ENCODE data around the gene DAPK2.

Gene DAPK2

DNA sequence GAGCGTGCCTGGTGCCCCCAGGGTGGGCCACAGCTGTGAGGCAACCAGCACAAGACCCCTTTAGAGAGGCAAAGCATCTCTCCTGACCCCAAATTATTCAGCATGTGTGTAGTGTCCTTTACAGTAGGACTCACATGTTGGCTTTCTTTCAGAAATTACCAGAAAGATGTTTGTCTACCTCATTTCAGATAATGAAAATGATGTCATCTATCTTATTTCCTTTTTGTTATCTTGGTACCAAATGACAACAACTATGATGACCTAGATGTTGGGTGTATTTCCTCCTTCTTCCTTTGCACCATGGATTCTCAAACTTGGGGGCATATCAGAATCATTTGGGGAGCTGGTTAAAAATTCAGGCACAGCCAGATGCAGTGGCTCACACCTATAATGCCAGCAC lies 50.5 kb downstream of the DAPK2 start:
- DNase-seq, result no peak

DNA sequence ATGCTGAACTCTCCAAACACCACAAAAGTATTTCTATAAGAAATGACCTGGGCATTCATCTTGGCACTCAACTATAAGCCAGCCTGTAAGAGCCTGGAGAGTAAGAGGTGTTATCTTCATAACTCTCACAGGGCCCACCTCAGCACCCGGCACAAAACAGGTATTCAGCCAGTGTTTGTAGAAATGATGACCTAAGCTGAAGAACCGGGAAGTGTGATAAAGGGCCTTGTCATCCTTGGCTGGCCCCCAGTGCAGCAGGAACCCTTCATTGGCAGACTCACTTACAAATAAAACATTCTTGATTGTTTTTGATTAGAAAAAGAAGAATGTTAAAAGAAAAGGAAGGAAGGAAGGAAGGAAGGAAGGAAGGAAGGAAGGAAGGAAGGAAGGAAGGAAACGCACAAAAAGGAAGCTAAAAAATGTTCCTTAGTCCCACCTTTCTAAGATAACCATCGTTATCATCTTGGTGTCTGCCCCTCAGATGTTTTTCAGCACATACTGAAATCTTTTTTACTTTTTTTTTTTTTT lies 52.1 kb downstream of the DAPK2 start:
- DNase-seq, result no peak

DNA sequence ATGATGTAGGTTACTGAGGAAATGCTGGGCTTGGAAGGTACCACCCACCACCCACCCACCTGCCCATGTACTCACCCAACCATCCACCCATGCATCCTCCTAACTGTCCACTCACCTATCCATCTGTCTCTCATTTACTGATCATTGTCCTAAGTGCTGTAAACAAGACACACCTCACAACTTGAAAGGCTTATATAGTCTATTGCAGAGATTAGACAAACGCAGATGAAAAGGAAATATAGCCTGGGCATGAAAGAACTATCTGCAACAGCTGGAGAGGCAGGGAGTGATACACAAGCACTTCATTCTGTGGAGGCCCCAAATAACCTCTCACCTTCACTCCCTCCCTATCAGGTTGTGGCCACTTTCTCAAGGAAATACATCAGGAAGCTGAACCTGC lies 54.0 kb downstream of the DAPK2 start:
- DNase-seq, result no peak

DNA sequence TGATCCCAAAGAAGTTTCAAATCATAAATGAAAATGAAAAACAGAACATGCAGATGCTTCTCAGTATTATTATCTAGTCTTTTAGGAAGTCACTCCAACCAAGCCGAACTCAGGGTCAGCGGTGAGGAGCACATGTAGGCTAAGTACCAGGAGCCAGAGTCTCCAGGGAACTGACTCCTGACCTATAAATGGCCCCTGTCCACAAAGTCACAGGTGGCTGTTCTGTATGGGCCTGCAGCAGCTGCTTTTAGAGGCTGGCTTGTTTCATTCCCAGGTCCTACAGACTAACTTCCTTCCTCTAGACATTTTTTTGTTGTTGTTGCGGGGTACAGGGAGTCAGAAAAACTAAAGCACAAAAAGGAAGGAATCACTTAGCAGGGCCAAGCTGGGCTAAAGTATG lies 54.6 kb downstream of the DAPK2 start:
- no peak for DNase-seq

DNA sequence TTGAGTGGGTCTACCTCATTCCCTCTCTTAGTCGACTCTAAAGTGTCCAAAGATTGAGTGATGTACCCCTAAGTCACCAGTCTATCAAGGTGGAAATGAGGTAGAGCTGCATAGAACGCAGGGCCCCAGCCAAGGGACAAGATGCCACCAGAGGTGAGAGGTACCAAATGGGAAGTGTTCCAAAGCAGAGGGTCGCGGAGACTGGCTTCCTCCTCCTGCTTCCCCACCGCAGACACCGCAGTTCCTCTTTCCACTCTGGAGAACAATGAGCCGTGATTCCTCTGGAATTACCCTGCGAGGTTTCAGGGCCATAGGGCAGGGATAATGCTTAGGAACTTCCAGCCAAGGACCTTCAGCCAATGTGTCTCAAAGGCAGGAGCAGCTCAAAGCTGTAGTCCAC lies 55.8 kb downstream of the DAPK2 start:
- no peak for DNase-seq

DNA sequence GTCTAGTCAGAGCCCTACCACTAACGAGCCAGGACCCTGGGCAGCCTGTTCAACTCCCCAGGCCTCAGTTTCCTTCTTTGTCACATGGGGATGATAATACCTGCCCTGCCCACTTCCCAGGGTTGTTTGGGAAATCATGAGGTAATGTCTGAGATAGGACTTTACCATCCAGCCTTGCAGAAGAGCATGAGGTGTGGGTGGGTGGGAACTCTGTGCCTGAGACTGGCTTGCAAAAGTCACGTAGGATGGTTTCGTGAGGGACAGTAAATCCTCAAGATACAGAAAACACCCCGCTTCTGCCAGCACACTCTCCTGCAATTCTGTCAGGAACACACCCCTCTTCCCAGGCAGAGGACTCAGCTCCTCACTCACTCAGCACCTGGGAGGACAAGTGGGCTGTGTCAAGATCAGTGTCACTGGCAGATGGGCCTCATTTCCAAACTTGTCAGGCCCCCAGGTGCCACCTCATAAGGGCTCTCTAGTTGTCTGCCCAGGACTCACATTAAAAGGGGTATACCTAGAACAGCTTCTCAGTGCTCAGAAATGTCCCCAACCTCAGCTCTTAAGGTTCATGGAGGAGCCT lies 58.4 kb downstream of the DAPK2 start:
- no peak for DNase-seq

DNA sequence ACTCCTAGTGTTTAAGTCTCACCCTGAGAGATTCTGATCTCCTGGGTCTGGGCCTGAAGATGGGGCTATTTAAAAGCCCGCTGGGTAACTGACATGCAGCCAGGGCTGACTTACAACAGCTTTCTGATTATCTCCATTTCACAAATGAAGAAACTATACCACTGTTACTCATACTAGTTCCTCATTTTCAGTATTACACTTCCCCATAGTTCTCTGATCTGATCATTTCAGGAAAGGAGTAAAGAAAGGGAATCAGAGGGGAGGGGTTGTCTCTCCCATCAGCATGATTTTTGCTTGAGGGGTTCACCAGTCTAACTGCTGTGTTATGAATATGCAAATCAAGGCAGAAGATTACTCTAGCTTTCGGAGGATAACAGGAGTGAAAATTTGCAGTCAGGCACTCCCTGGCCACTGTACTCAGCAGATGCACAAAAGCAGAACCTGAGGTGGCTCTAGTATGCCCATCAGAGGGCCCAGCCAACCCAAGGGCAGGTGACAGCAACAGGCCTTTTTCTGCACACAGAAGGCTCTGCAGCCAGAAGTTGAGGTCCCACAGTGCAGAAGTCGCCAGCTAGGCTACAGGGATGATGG lies 59.4 kb downstream of the DAPK2 start:
- peak; percentile 60 for DNase-seq

DNA sequence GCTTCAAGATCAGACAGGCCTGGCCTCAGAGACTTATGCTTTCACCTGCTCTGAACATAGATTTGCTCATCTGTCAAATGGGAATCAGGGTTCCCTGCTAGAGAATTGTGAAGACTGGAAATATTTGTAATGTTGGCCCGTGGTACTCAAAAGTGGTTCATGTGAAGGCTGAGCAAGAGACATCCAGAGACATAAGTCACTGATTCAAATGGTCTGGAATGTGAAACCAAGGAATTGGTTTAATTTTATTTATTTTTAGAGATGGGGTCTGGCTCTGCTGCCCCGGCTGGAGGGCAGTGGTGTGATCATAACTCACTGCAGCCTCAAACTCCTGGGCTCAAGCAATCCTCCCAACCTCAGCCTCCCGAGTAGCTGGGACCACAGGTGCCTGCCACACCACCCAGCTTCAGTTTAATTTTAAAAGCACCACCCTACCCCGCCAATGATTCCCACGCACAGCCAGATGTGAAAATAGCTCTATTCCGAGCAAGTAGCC lies 60.1 kb downstream of the DAPK2 start:
- no peak for DNase-seq

DNA sequence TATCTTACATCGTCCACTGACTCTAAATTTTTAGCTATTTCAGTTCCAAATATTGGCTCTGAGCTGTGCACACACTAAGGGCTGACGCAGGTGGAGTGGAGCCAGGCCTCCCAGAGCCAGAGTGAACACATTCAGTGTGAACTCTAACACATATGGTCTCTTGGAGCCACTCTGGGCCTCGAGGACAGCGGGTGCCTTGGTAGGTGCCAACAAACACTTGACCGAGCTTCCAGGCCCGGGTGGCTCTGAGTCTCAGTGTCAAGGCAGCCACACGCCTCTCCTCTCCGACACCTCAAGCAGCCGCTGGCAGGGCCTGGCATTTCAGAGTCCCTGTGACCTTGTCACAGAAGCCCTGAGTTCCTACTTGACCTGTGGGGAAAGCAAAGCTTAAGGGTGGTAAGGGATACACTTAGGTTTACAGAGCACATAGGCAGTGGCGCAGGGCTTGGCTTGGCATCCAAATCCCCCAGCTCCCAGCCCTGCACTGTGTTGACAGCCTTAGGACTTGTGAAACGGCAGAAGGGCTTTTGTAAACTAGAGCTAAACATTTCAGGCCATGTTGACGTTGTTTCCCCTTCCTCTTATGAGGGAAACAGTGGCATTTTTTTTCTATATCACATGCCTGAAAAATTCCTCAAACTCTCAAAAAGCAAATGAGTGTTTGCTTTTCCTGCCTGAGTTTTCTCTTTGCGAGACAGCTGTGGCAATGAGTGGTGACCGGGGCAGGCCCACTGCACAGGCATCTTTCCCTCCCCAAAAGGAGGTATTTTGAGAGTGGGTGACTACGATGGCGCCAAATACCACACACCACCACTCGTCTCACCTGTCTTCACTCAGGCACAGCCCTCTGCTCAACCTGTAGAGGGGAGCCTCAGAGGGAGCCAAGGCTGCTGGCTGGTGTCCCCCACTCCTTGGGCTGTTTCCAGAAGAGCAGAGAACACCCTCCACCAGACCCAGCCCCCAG lies 60.8 kb downstream of the DAPK2 start:
- no peak for DNase-seq

DNA sequence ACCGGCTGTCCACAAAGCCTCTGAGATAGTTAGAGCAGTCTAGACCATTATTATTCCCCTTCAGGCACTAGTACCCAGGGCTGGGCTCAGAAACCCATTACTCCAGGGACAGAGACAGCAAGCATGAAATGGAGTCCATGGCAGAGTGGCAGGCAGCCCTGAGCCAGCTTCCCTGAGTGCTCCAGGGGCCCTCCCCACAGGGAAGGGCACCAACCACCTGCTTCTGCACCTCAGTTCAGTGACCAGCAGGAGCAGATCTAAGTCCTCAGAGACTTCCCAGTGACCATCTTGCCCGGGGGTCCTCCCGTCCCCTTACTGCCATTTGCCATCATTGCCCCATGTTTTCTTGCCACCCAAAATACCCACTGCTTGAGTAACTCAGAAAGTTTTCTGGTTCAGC lies 62.0 kb downstream of the DAPK2 start:
- DNase-seq, result no peak

DNA sequence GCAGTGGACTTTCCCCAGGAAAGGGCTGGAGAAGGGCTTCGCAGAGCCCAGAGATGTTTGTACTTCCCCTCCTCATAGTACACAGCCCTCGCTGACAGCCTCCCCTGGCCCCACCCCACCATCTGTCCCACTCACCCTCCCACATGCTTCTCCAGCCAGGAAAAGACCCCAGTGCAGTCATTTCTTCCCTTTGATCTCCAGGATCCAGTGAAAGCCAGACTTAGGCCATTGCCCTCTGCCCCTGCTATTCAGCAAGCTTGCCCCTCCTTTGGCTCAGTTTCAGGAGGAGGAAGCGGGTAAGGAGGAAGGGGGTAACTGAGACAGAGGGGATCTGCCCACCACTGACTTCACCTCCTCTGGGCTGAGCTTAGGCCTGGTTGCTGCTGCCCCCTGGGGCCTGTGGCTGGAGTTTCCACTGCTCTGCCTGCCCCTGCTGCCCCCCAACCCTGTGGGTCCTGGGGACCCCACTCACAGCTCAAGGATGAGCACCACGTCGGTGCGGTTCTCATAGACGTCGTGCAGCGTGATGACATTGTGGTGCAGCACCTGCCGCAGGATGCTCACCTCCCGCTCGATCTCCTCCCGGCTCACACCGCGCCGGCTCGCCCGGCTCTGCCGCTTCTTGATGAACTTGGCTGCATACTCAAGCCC lies 63.1 kb downstream of the DAPK2 start:
- no peak for DNase-seq

DNA sequence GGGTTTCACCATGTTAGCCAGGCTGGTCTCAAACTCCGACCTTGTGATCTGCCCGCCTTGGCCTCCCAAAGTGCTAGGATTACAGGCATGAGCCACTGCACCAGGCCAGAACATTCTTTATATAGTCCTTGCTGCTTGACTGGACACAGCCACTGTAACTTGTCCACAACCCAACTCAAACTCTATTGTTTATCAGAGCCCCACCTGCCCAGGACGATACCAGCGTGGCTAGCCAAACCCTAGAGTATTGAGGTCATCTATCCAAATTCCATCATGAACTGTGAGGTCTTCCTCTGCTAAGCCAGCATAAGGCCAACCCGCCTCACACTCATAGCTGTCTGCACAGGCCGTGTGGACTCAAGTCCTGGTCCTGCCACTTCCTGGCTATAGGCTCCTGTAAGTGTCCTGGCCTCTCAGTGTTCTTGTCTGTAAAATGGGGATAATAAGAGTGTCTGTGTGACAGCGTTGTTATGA lies 63.9 kb downstream of the DAPK2 start:
- DNase-seq, result no peak

DNA sequence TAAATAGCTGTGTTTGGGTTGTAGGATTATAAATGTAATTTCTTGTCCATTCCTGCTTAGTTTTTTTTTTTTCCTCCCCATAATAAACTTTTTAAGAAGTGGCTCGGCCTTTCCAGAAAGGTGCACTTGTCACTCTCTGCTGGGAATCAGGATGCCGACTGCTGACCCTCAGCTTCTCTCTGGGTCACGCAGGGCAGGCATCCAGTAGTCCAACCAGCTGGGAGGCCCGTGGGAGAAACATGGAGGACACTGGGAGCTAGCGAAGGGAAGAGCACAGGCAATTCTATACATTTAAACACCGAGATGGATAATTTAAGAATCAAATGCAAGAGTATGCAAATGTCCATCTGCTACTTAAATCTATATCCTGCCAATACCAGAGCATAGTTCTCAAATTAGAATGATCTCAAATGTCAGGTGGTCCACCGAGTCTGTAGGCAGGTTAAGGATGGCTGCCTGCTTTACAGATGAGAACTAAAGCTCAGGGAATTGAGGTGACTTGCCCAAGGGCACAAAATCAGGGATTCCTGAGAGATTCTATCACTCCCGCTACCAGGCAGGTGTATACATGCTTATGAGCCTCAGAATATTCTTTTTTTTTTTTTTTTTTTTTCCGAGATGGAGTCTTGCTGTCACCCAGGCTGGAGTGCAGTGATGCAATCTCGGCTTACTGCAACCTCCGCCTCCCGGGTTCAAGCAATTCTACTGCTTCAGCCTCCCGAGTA lies 64.5 kb downstream of the DAPK2 start:
- DNase-seq, result no peak

DNA sequence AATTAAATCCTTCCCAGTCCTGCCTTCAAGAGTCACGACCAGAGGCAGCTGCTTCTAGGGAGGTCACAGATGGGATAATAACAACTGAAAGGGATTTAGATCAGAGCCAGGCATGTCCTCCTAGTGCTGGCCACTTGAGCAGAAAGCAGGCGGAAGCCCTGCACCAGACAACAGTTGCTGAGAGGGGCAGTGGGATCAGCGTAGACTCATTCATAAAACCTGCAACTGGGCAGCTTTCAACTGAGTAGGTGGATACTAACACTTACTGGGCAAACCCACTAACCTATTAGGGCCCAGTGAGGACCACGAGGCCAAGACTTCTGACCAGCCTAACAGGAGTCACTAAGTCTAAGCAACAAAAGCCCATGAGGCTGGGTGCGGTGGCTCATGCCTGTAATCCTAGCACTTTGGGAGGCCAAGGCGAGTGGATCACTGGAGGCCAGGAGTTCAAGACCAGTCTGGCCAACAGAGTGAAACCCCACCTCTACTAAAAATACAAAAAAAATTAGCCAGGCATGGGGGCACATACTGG lies 67.0 kb downstream of the DAPK2 start:
- no peak for DNase-seq

DNA sequence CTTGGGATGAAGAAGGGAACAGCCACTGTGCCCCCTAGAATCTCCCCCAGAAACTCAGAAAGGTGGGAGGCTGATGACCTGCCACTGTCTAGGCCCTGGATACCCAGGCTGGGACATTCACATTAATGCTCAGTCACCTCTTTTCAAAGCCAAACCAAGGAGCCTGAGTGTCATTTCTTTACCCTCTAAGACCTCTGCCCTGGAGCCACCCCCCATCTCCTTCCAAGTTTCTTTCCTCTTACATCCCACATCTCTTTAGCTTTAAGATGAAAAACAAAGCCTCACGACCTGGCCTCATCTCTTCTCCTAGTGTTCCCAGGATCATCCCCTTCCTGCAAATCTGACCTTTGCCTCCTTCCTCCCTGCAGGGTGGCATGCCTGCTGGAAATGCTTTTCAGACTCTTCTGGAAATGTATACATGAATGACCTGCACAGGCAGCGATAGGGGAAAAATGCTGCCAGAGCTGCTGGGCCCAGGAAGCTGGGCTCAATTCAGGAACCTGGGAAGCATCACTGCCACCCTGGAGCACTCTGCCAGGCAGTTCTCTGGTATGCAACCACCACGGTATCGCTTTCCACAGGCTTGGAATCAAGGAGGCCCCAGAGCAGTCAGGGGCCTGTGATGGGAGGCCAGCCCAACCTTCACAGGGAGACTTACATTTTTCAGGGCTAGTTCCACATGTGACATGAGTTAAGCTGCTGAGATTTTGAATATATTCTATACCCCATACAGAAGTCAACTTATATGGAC lies 67.6 kb downstream of the DAPK2 start:
- DNase-seq, result no peak

DNA sequence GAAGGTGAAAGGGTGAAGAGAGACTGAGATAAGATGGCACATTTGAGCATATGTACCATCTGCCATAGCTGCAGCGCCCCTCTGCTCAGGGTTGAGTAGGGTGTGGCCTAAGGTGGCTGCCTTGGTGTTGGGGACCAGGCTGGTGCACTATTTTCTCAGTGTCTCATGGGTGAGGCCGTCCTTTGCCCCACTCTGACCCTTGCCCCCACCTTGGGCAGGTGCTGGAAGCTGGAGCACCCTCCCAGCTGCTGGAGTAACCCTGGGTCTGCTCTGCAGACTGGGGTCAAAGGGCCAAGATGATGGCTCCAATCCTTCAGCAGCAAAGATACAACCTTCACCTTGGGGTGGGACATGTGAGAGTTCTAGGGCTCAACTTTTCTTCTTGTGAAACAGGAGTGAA lies 69.2 kb downstream of the DAPK2 start:
- no peak for DNase-seq

DNA sequence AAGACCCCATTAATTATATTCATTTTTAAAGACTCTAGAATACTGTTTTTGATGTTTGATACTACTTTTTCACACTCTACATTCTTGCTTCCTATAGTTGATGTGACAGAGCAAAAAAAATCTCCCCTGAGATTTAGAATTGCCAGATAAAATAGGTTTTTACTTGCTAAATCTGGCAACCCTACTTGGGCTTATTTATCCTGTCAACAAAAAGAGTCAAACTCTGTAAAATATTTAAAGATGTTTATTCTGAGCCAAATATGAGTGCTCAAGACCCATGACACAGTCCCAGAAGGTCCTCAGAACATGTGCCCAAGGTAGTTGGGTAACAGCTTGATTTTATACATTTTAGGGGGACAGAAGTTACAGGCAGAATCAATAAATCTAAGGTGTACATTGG lies 72.3 kb downstream of the DAPK2 start:
- DNase-seq, result no peak

DNA sequence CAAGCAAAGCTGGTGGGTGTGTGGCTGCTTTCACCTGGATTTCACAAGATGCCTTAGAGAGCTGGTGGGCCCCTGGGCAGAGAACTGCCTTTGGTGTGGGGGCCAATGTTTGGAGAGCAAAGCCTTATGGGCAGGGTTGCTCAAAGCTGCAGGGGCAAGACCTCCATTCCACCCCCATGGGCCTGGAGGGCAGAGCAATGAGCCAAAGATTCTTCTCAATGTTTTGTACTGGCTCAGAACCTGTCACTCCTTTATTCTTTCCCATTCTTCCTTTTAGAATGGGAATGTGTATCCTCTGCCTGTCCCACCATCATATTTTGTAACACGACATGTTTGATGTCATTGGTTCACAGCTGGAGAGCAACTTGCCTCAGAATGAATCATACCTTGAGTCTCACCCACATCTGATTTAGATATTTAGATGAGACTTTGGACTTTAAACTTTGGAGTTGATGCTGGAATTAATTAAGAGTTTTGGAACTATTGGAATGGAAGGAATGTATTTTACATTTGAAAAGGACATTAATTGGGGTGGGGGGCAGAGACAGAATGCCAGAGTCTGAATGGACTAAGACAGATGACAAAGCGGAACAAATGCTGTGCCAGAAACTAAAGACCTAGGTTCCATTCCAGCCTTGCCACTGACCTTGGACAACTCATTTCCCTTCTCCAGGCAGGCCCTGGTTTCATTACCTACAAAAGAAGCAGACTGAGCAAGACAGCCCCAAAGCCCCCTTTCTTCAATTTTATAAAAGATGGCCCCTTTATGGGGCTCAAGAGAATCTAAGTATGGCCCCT lies 72.9 kb downstream of the DAPK2 start:
- DNase-seq, result no peak

DNA sequence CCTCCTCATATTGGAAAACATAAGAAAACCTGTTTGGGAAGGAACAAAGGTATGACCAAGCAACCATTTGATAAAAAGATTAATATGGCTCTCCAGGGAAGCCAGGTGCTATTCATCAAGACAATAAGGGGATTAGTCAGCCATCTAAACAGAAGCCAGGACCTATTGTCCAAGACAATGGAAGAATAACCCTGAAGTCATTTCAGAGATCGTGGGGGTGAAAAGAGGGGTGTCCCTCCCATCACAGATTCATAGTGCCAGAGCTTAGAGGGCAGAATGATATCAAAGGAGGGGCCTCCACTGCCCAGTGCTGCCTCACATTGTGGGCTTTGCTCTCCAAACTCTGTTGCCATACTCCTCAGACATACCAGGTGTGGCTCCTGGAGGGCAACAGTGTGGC lies 73.5 kb downstream of the DAPK2 start:
- no peak for DNase-seq

DNA sequence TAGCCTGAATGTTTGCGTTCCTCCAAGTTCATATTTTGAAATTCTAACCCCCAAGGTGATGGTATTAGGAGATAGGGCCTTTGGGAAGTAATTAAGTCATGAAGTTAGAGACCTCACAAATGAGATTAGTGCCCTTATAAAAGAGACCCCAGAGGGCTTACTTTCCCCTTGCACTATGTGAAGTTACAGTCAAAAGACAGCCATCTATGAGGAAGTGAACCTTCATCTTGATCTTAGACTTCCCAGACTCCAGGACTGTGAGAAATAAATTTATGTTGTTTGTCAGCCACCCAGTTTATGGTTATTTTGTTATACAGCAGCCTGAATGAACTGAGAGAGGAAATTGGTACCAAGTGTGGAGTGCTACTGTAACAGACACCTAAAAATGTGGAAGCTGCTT lies 74.4 kb downstream of the DAPK2 start:
- no peak for DNase-seq

DNA sequence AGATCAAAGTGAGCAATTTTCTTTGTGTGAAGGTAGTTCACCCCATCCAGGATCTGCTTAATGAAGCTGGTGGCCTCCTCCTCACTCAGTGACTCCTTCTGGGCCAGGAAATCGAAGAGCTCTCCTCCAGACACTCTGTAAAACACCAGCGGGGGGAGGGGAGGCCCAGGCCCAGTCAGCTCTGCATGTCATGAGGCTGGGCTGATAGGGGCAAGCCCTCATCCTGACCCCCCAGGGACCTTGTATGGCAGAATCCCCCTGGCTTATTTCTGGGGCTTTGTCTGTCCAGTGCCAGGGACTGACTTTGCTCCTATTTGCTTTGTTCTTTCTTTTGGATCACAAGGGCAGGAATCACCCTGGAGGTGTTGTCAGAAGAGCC lies 74.9 kb downstream of the DAPK2 start:
- DNase-seq, result no peak
